Frontal cortex (tissue), 4 donors: ENCODE measurements around the gene BAG5. TPM values are rescaled to one million over a fixed set of nuclear protein-coding genes. Genes with fewer than 3 reads are reported as not detected.
"Not testable (repeated sequence)": the region's sequence is repeated elsewhere in the genome, so short reads cannot be mapped to it uniquely, and the experiment has no call there.

Experiments
- DNase-seq, 2 donors: peaks; one replicate each; pipeline ENCODE4 v3.0.0; 2012; ENCODE audit warnings: low spot score in 2 of 2
- FAIRE-seq: peaks from 2 replicates; lab custom pipeline; 2012; peaks lifted over from hg19 to GRCh38; lab: Jason Lieb, UNC
- total RNA-seq: library from RNA; depleted of rRNA; stranded (reverse); fragments of >200 nt; gene quantifications from one replicate; pipeline ENCODE4 v1.2.3, GENCODE V29; 2014
- donor health status: control.
- donor health status: control.
- donor health status: control.

BAG5 gene
- total RNA-seq, 1 donor from 2014 or later: 51.4 TPM

- DNase-seq (no peak), FAIRE-seq (no peak)
These were observed 34.9 kb downstream of the BAG5 start for GRCh38 chr14:103527408-103528145.

- DNase-seq: no peak
- no peak for FAIRE-seq
These were observed 35.6 kb downstream of the BAG5 start for GRCh38 chr14:103526914-103527248.

GRCh38 chr14:103526247-103526913 is 36.1 kb downstream of the BAG5 start:
- DNase-seq (no peak), FAIRE-seq (no peak)

GRCh38 chr14:103525430-103526246 is 36.8 kb downstream of the BAG5 start:
- FAIRE-seq, DNase-seq: not testable (repeated sequence)

DNA sequence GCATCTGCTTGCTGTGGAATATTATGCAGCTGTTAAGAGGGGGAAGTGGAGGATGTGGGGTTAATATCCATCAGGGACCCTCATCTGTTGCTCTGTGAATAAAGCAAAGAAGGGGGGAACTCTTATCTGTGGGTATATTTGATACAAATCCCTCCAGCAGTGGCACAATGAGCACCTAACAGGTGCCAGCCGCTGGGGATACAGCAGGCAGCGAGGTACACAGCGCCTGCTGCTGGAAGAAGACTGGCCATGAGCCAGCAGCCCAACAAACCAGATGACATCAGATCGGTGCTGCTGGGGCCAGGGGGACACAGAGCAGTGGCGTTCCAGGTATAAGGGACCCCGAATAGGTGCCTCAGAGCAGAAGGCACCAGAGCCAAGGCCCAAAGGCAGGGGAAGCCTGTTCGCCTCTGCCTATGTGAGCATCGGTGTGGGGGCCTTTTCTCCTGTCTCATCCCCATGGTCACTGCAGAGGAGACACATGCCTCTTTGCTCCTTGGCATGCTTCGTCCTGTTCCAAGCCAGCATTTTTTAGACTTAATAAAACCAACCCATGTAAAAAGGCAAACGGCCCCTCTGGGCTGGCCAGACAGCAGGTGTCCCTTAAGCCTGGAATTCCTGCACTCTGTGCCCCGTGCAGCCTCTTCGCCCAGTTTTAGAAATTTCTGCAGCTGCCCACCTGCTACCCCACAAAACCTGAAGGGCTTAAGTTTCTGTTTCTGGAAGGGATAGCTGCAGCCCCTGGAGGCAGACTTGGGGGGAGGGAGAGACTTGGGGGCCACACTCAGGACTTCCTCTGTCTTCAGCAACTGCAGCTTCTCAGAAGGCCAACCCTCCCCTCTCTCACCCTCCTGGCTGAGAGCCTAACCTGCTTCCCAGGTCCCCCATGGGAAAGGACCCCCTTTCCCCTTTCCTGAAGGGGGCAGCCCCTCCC is 38.2 kb downstream of the BAG5 start:
- DNase-seq (no peak), FAIRE-seq (no peak)

- DNase-seq: no peak
- no peak for FAIRE-seq
These were observed 38.9 kb downstream of the BAG5 start for GRCh38 chr14:103523575-103523954.

DNA sequence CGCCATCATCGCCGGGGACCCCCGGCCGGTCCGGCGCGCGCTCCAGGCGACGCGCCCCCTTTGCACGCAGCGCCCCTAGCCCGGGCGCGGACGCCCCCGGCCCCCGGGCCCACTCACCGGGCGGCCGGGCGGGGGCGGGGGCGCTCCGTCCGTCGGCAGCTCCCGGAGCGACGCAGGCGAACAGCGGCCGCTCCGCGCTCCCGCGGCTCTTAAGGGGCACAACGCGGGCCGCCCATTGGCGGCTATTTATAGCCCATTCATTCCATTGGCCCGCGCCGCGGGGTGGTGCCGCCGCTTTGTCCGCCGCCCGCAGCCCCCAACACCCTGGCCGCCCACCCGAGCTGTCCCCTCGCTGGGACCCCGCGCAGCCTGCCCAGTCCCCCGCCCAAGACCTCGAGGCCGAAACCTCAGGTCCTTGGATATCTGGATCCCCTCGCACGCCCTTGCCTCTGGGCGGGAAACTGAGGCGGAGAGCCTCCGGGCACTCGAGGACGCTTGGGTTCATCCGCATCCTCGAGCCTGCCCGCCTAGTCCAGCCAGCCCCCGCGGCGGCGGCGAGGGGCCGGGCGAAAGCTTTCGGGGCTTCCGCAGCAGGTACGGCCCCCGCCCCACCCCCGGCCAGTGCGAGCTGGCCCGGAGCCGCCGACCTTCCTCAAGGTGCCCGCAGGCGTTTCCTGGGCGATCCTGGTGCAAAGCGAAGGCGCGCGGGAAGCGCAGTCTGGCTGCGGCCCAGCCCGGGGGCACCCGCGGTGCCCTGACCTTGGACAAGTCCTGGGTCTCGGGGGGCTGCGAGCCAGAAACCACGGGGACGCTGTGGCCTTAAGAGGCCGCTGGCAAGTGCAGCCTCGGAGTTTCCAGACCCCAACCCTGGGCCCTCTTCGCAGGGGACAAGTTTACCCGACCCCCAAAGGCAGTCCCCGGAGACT is 39.5 kb downstream of the BAG5 start, which contains the start of gene CKB:
CKB (minus strand) TSS at position 182 of the 926 bp plus-strand sequence. CDS start 337 bp downstream, outside the sequence.
- FAIRE-seq (no peak), DNase-seq (peak; percentile 92 to 97)

GRCh38 chr14:103521951-103522563 is 40.4 kb downstream of the BAG5 start:
- no peak for FAIRE-seq
- peak; percentile 53 to 64 for DNase-seq

- no peak for FAIRE-seq
These were observed 41.0 kb downstream of the BAG5 start for GRCh38 chr14:103521438-103521950.

DNA sequence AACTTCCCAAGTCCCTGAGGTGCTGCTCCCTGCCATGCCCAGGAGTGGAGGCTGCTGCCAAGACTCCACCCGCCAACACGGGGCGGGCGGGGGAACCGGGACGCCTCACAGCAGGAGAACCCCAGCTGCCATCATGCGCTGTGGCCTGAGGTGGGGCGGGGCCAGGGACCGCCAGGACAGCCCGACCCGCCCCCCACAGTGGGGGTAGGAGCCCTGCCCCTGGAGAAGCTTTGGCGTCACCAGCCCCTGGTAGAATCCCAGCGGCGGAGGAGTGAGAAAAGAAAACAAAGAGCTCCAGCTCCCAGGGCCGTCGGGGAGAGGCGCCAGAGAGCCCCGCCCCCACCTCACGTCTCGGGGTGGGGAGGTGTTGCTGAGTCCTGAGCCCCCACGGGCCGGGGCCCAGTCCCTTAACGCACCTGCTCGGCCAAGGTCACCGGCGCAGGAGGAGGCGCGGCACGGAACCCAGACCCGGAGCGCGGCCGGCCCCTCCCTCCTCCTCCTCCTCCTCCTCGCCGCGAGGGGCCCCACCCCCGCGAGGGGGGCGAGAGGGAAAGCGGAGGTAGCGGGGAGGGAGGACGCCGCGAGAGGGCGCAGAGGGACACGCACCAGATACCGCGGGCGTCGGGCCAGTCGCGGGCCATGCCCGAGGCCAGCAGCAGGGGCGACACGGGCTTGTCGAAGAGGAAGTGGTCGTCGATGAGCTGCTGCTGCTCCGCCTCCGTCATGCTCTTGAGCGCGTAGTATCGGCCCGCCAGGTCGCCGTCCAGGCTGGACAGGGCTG is 41.6 kb downstream of the BAG5 start:
- FAIRE-seq (no peak), DNase-seq (peak; percentile 83 to 90)

More at GRCh38 chr14:103521438-103521950, 41.0 kb downstream of the BAG5 start:
- DNase-seq: peak; percentile 64 to 84

GRCh38 chr14:103520269-103520656 is 42.2 kb downstream of the BAG5 start:
- no peak for FAIRE-seq
- no peak for DNase-seq

DNA sequence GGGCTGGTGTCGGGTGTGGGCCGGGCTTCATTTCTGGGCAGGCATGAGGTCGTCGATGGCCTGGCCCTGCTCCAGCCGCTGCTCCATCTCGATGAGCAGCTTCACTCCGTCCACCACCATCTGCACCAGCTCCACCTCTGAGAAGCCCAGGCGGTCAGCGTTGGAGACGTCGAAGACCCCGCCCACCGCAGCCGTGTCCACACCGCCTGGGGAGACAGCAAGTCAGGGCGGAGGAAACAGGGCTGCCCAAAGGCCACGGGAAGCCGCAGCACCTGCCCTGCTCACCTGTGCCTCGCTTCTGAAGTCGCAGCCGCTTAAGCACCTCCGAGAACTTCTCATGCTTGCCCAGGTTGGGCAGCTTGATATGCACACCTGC is 42.6 kb downstream of the BAG5 start:
- FAIRE-seq: no peak
- no peak for DNase-seq

- DNase-seq: peak in 1 of 2 donors; percentile 44
- no peak for FAIRE-seq
These were observed 43.2 kb downstream of the BAG5 start for GRCh38 chr14:103519043-103519836.

- DNase-seq: peak; percentile 75 to 76
- no peak for FAIRE-seq
These were observed 43.9 kb downstream of the BAG5 start for GRCh38 chr14:103518422-103519042.

- FAIRE-seq: no peak
These were observed 44.6 kb downstream of the BAG5 start for GRCh38 chr14:103517721-103518421.

More at GRCh38 chr14:103517721-103518421, 44.6 kb downstream of the BAG5 start:
- DNase-seq: peak in 1 of 2 donors; percentile 39
